Immature natural killer cell (primary cell): ENCODE data around the gene RANBP17. TPM values are rescaled to one million over a fixed set of nuclear protein-coding genes. Genes with fewer than 3 reads are reported as not detected.
"Not testable (repeated sequence)": the region's sequence is repeated elsewhere in the genome, so short reads cannot be mapped to it uniquely, and the experiment has no call there.

Source experiments
- DNase-seq, 3 donors: peaks; one replicate each; pipeline ENCODE4 v3.0.0; 2022; ENCODE audit warnings: mixed read lengths in 1 of 3
- H3K27ac Mint-ChIP-seq, 6 donors: one replicate each; pipeline ENCODE4 v1.8.0; 2020; ENCODE audit warnings: mixed read lengths in 6 of 6, mild to moderate bottlenecking in 5 of 6, inconsistent platforms in 4 of 6, moderate library complexity in 3 of 6
- H3K27me3 Mint-ChIP-seq, 3 donors: one replicate each; pipeline ENCODE4 v1.8.0; 2020 to 2021; ENCODE audit warnings: low read depth in 3 of 3, mild to moderate bottlenecking in 3 of 3, mixed read lengths in 3 of 3, moderate library complexity in 3 of 3, inconsistent platforms in 1 of 3
- H3K36me3 Mint-ChIP-seq, 3 donors: one replicate each; pipeline ENCODE4 v1.8.0; 2020; ENCODE audit warnings: mixed read lengths in 3 of 3, inconsistent platforms in 2 of 3, mild to moderate bottlenecking in 2 of 3
- H3K4me1 Mint-ChIP-seq, 2 donors: one replicate each; pipeline ENCODE4 v1.8.0; 2020; ENCODE audit warnings: inconsistent platforms in 2 of 2, mild to moderate bottlenecking in 2 of 2, mixed read lengths in 2 of 2, moderate library complexity in 1 of 2
- H3K4me3 Mint-ChIP-seq, 5 donors: one replicate each; pipeline ENCODE4 v1.8.0; 2020; ENCODE audit warnings: mild to moderate bottlenecking in 5 of 5, mixed read lengths in 5 of 5, inconsistent platforms in 3 of 5, moderate library complexity in 3 of 5
- H3K9me3 Mint-ChIP-seq, 6 donors: one replicate each; pipeline ENCODE4 v1.8.0; 2020; ENCODE audit warnings: mild to moderate bottlenecking in 6 of 6, mixed read lengths in 6 of 6, inconsistent platforms in 4 of 6, moderate library complexity in 3 of 6
- polyA plus RNA-seq, 3 donors: library from polyadenylated mRNA; unstranded; fragments of 300-500 nt; fragmentation: Illumina TruSeq; gene quantifications; one replicate each; pipeline ENCODE4 v1.2.3, GENCODE V29; 2021

RANBP17 gene
- 1 to 10 TPM in 2 of 3 donors, under 1 TPM in 1; 0.91 to 4.8 (median 1.7) TPM for polyA plus RNA-seq

DNA sequence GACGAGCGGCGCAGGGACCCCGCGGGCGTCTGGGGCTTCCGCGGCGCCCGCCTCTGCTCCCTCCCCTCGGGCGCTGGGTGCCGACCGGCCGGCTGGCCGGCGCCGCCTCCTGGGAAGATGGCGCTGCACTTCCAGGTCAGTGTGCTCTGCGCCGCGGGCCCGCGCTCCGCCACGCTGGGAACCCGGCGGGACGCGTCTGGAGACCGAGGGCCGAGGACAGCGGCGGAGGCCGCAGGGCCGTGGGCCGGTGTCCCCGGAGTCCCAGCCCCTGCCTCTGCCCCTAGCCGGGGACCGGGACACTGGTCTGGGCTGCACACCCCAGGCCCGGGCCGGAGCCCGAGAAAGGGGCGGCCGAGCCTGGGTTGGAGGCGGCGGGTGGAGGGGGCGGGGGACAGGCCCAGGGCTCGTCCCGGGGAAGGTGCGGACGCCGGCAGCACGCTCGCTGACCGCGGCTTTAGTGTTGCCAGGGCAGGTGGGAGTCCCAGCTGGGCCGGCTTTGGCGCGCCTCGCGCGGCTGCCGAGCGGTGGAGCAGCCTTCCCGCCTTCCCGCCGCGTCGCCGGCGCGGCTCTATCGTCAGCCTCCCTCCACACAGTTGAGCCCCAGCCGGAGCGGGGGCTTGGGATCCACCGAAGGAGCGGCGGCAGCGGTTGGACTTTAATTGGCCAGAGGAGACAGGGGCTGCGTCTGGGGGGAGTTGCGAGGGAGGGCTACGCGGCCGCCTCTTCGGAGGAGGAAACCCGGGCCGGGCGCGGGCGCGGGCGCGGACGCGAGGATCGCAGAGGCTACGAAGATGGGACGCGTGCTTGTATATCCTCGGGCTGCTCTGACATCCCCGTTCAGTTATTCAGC is at the start of gene RANBP17:
TSS of gene RANBP17 (plus strand) at position 102 of the 850 bp plus-strand sequence.
- Mint-ChIP-seq H3K27ac (peak within 1 kb of the TSS in 4 of 6 donors; percentile 36 to 84 (median 44)), H3K4me1 (peaks cover 19 to 27% of the 10 kb centered on the region in 2 donors), H3K9me3 (peaks cover 12 to 24% (median 18%) of the 10 kb centered on the region in 6 donors), H3K36me3 (peaks cover 4 to 14% (median 11%) of the 10 kb centered on the region in 3 donors), H3K27me3 (peaks cover 0 to 7% (median 7%) of the 10 kb centered on the region in 3 donors), H3K4me3 (peak within 1 kb of the TSS; percentile 77 to 92 (median 84))
- peak; percentile 62 to 74 (median 67) for DNase-seq

DNA sequence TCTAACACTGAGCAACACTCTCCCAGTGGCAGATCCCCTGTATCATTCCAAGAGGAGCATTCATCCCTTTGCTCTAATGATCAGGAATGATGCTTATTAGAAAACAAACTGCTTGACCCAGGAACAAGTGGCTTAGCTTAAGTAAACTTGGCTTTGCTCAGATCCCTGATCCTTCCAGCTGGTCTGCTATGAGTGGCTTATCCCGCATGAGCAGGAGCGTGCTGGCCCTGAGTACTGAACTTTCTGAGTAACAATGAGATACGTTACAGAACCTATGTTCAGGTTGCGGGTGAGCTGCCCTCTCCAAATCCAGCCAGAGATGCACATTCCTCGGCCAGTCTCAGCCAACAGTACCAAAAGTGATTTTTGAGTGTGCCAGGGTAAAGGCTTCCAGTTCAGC is 48.6 kb upstream of the RANBP17 start:
- no peak overlapping the region for H3K27ac Mint-ChIP-seq

DNA sequence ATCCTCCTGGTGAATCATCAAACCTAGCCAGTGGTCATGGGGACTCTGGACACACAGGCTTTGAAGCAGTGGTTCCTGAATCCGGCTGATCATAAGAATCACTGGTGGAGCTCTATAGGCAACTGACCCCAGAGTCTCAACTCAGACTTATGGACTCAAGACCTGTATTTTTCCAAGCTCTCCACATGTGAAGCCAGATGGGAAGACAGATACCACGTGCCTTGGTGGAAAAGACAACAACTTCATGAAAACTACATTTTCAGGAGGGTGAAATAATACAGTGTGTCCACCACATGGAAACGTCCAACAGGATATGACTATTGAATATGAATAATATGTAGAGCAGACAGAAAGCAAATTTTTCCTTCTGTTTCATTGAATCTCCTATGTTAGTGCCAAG is 44.6 kb upstream of the RANBP17 start:
- DNase-seq: no peak
- Mint-ChIP-seq H3K27ac (no peak overlapping the region), H3K9me3 (peaks cover 0 to 1% (median 0%) of the 10 kb centered on the region in 6 donors), H3K27me3 (peaks cover 2% of the 10 kb centered on the region in 3 donors), H3K4me3 (no peak overlapping the region), H3K4me1 (no peaks in the 10 kb centered on the region), H3K36me3 (no peaks in the 10 kb centered on the region)

More for the DNA sequence above, 48.6 kb upstream of the RANBP17 start:
- DNase-seq: no peak
- Mint-ChIP-seq H3K9me3 (peaks cover 0 to 1% (median 0%) of the 10 kb centered on the region in 6 donors), H3K36me3 (no peaks in the 10 kb centered on the region), H3K4me1 (no peaks in the 10 kb centered on the region), H3K27me3 (peaks cover 0 to 2% (median 2%) of the 10 kb centered on the region in 3 donors), H3K4me3 (no peak overlapping the region)

DNA sequence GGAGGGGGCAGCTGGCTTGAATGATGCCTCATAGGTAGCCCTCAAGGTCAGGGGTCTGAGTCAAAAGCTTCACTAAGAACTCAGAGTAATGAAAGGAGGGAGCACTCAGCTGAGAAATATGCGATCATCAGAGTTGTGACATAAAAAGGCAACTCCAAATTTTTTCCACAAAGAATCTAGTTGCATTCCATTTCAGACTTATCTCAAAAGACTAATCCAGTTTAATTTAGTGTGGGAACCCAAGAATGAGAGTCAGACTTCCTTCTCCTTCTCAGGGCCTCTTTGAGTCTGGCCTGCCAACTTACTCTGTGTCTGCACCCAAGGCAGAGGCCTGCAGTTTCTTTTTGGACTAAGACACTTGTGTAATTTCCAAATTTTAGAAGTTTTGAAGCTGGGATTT is 43.6 kb upstream of the RANBP17 start:
- Mint-ChIP-seq H3K36me3 (no peaks in the 10 kb centered on the region), H3K9me3 (peaks cover 0 to 1% (median 0%) of the 10 kb centered on the region in 6 donors), H3K27ac (no peak overlapping the region), H3K27me3 (peaks cover 2 to 5% (median 4%) of the 10 kb centered on the region in 3 donors), H3K4me3 (no peak overlapping the region), H3K4me1 (no peaks in the 10 kb centered on the region)
- no peak for DNase-seq

DNA sequence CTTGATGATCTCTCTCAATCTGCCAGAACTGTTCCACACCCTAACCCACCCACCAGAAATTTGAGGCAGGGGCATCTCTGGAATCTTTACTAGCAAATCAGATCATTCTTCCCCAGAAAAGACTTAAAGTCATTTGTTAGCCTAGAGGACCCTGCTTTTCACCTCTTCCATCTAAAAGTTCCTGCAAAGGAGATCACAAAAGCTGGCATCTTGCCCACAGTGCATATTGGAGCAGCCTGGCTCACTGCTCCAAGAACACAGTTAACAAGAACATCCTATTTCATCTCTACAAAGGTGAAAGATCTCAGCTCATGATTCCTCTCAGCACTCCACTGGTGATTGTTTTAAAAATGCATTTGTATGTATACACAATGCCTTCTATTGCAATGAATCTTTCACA is 42.0 kb upstream of the RANBP17 start:
- Mint-ChIP-seq H3K27ac (no peak overlapping the region), H3K4me1 (no peaks in the 10 kb centered on the region), H3K36me3 (no peaks in the 10 kb centered on the region), H3K9me3 (peaks cover 0 to 1% (median 0%) of the 10 kb centered on the region in 6 donors), H3K4me3 (no peak overlapping the region), H3K27me3 (peaks cover 2 to 5% (median 3%) of the 10 kb centered on the region in 3 donors)
- DNase-seq: no peak

DNA sequence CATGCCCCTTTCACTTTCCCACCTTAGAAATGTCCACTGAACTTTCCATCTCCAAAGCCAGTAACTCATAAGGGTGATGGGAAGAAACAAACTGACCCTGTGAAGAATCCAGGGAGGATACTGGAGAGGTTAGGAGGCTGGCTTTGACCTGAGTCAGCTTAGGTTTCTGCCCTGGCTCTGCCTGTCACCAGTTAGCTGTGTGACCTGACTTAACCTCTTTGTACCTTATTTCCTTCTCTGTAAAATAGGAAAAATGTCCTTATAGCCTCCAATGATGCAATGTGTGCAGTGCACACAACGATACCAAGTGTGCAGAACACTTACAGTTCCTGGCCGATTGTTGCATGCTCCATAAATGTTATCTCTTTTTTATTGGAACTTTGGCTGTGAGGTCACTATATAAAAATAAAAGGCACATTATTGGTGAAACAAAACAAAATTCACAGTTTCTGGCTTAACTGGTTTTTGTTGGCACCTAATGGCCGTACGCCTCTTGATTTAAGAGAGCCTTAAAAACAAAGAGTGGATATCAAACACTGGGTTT is 40.5 kb upstream of the RANBP17 start:
- Mint-ChIP-seq H3K9me3 (no peaks in the 10 kb centered on the region), H3K4me1 (no peaks in the 10 kb centered on the region), H3K27ac (no peak overlapping the region), H3K27me3 (peaks cover 0 to 9% (median 4%) of the 10 kb centered on the region in 3 donors), H3K36me3 (no peaks in the 10 kb centered on the region), H3K4me3 (no peak overlapping the region)
- no peak for DNase-seq

DNA sequence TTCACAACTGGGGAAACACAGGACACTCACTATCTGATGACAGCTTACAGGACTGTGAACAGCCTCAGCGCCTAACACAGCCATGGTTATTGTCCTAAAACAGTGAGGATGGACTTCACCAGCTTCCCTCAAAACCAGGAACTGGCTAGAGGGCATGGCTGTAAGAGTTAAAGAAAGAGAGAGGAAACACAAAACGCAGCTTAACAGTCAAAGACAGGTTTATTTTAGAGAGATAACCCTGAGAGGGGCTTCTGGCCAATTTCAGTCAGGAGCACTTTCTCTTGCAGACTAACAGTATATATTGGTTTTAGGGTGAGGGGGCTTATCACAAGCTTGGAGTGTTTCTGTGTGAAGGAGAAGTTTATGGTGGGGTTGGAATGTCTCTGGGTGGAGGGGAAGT is 35.7 kb upstream of the RANBP17 start:
- no peak for DNase-seq
- no peaks in the 10 kb centered on the region for H3K9me3 Mint-ChIP-seq
- no peaks in the 10 kb centered on the region for H3K4me1 Mint-ChIP-seq
- H3K4me3 Mint-ChIP-seq: no peak overlapping the region
- no peaks in the 10 kb centered on the region for H3K36me3 Mint-ChIP-seq
- peaks cover 7 to 9% (median 7%) of the 10 kb centered on the region in 3 donors for H3K27me3 Mint-ChIP-seq
- no peak overlapping the region for H3K27ac Mint-ChIP-seq

DNA sequence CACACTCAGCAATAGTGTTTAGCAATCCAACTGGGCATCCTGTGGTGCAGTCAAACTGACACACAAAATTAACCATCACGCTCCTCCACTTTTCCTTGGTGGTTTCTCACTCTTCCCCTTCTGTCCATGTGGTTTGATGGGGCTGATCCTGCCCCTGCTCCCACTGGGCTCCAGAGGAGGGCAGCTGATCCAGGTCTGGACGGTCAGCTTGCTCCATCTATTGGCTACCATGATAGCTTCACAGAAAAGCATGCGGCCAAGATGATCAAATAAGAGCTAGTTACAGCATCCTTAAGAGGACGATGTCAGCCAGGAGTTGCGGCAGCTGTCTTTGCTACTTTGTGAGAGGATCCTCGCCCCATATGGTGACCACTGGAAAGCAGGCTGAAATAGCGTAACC is 29.6 kb upstream of the RANBP17 start:
- DNase-seq: no peak
- Mint-ChIP-seq H3K36me3 (no peaks in the 10 kb centered on the region), H3K27ac (no peak overlapping the region), H3K4me3 (no peak overlapping the region), H3K27me3 (peaks cover 3 to 13% (median 9%) of the 10 kb centered on the region in 3 donors), H3K9me3 (peaks cover 0 to 11% (median 2%) of the 10 kb centered on the region in 6 donors), H3K4me1 (no peaks in the 10 kb centered on the region)

DNA sequence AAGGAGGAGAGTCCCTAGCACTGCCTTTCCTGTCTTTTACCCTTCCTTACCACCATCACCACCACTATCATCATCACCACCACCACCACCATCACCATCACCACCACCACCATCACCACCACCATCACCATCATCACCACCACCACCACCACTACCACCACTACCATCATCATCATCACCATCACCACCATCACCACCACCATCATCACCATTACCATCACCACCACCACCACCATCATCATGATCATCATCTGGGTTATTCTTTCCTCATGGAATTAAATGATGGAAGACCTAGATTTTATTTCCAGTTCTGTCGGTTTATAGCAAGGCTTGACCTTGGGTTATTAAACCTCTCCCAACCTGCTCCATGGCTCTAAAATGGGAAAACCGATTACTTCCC is 27.8 kb upstream of the RANBP17 start:
- not testable (repeated sequence) for H3K36me3 Mint-ChIP-seq

DNA sequence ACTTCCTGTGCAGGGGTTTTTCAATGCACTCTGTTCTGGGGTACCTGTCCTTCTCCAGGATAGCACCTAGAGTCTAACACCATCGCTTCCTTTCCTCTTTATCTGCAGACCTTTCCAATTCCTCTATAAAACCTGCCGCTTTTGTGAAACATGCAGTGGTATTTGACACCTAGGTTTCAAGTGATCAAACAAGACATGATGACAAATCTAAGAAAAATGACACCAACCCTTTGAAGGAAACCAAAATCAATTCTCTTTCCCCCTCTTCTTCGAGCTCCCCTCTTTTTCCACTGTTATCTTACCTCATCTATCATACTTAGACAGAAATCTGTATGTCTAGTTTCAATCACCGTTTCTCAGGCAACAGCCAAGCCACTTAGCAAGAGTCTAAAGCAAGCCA is 25.6 kb upstream of the RANBP17 start:
- DNase-seq: no peak
- Mint-ChIP-seq H3K27ac (no peak overlapping the region), H3K4me1 (no peaks in the 10 kb centered on the region), H3K36me3 (no peaks in the 10 kb centered on the region), H3K4me3 (no peak overlapping the region), H3K27me3 (peaks cover 0 to 13% (median 3%) of the 10 kb centered on the region in 3 donors), H3K9me3 (peaks cover 0 to 11% (median 2%) of the 10 kb centered on the region in 6 donors)

More for the DNA sequence above, 27.8 kb upstream of the RANBP17 start:
- Mint-ChIP-seq H3K27me3 (peaks cover 0 to 13% (median 3%) of the 10 kb centered on the region in 3 donors), H3K9me3 (peaks cover 0 to 11% (median 2%) of the 10 kb centered on the region in 6 donors), H3K27ac (peak overlapping the region in 1 of 6 donors; percentile 38)
- H3K4me3 Mint-ChIP-seq, H3K4me1 Mint-ChIP-seq, DNase-seq: not testable (repeated sequence)

DNA sequence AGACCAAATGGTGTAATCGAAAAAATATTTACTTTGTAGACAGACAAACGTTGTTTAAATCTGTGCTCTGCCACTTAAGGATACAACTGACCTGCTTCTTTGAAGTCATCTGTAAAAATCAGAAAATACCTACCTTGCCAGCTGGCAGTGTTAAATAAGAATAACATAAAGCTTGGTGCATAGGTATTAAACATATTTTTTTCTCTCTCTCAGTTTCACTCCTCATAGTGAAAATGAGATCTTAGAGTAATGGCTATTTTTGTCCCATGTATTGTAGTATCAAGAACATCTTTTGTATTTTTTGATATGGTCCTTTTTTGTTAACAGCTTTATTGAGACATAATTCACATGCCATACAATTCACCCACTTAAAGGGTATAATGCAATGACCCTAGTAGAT is 17.9 kb upstream of the RANBP17 start:
- no peak overlapping the region for H3K4me3 Mint-ChIP-seq
- no peaks in the 10 kb centered on the region for H3K9me3 Mint-ChIP-seq
- no peaks in the 10 kb centered on the region for H3K36me3 Mint-ChIP-seq
- H3K27ac Mint-ChIP-seq: no peak overlapping the region
- H3K27me3 Mint-ChIP-seq: peaks cover 0 to 10% (median 0%) of the 10 kb centered on the region in 3 donors
- DNase-seq: no peak
- no peaks in the 10 kb centered on the region for H3K4me1 Mint-ChIP-seq

DNA sequence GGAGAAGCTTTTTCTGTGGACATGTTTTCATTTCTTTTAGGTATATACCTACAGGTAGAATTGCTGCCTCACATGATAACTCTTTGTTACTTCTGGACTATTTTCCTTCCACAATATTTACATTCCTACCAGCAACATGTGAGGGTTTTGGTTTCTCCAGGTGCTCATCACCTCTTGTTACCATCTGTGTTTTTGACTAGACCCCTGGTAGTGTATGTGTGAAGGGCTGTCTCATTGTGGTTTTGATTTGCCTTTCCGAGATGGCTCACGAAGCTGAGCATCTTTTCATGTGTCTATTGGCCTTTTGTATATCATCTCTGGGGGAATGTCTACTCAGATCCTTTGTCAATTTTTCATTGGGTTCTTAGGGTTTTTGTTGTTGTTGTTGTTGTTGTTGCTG is 17.2 kb upstream of the RANBP17 start:
- no peak overlapping the region for H3K27ac Mint-ChIP-seq
- H3K36me3 Mint-ChIP-seq: no peaks in the 10 kb centered on the region
- no peaks in the 10 kb centered on the region for H3K4me1 Mint-ChIP-seq
- no peaks in the 10 kb centered on the region for H3K9me3 Mint-ChIP-seq
- peaks cover 0 to 10% (median 0%) of the 10 kb centered on the region in 3 donors for H3K27me3 Mint-ChIP-seq
- DNase-seq: no peak
- no peak overlapping the region for H3K4me3 Mint-ChIP-seq

DNA sequence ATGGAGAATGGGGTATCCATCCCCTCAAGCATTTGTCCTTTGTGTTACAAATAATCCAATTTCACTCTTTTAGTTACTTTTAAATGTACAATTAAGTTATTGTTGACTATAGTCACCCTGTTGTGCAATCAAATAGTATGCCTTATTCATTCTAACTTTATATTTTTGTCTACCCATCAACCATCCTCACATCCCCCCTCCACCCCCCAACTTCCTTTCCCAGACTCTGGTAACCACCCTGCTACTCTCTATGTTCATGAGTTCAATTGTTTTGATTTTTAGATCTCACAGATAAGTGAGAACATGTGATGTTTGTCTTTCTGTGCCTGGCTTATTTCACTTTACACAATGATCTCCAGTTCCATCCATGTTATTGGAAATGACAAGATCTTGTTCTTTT is 15.4 kb upstream of the RANBP17 start:
- H3K4me1 Mint-ChIP-seq: no peaks in the 10 kb centered on the region
- H3K36me3 Mint-ChIP-seq: no peaks in the 10 kb centered on the region
- no peak overlapping the region for H3K27ac Mint-ChIP-seq
- H3K4me3 Mint-ChIP-seq: no peak overlapping the region
- H3K9me3 Mint-ChIP-seq: no peaks in the 10 kb centered on the region
- no peak for DNase-seq
- H3K27me3 Mint-ChIP-seq: peaks cover 0 to 11% (median 0%) of the 10 kb centered on the region in 3 donors

DNA sequence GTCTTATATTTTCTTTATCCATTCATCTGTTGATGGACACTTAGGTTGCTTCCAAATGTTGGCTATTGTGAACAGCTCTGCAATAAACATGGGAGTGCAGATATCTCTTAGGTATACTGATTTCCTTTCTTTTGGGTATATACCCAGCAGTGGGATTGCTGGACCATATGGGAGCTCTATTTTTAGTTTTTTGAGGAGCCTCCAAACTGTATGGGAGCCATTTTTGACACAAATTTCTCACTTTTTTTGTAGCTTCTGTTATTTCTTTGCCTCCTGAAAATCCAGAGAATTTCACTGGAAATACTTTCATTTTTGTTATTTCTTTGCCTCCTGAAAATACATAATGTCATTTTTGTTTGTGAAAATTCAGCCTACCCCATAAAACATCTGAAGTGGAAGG is 15.0 kb upstream of the RANBP17 start:
- Mint-ChIP-seq H3K36me3 (no peaks in the 10 kb centered on the region), H3K4me3 (no peak overlapping the region), H3K27me3 (peaks cover 0 to 13% (median 0%) of the 10 kb centered on the region in 3 donors), H3K27ac (no peak overlapping the region), H3K9me3 (no peaks in the 10 kb centered on the region), H3K4me1 (no peaks in the 10 kb centered on the region)
- DNase-seq: no peak
